K562 (cell line): ENCODE measurements around the gene TNPO3. TPM values are rescaled to one million over a fixed set of nuclear protein-coding genes. Genes with fewer than 3 reads are reported as not detected.

Experiments used
- ATAC-seq: fragments of 200-7000 bp; cut with Tn5 transposase; 3 replicates; pipeline ENCODE4 v1.9.1; 2020; ENCODE audit warnings: moderate library complexity
- BruUV-seq: library from RNA; stranded (reverse); fragments of 400-500 nt; replicated peaks from 2 replicates; lab custom pipeline; 2021; lab: Mats Ljungman, UMichigan
- CTCF ChIA-PET: fragments of 300-600 bp; formaldehyde crosslinking; extraction: SDS; loops from one replicate; lab custom pipeline; 2021; ENCODE audit warnings: low intra/inter-chr PET ratio; lab: Yijun Ruan, JAX
- POLR2A ChIA-PET: fragments of 300-600, 350-650 bp; sonication (Branson Sonifier 250); formaldehyde crosslinking; extraction: SDS; loops from one replicate; lab custom pipeline; 2021; ENCODE audit warnings: antibody characterized with exemption, inconsistent platforms; lab: Yijun Ruan, JAX
- DNase-seq, 4 experiments: peaks; one replicate each; pipeline versions ENCODE4 v3.0.0 to v3.0.0-alpha.2; 2011 to 2018; ENCODE audit warnings: low spot score in 3 of 4, mixed read lengths in 3 of 4; ENCODE audit errors: extremely low read depth in 1 of 4
- FAIRE-seq: peaks from 2 replicates; lab custom pipeline; 2011; peaks lifted over from hg19 to GRCh38; lab: Jason Lieb, UNC
- H2AFZ ChIP-seq: 2 replicates; pipeline ENCODE4 v1.6.0; 2011; ENCODE audit warnings: low read depth, low read length, control low read depth, inconsistent platforms
- H3K27ac ChIP-seq: fragments of 200-600 bp; 3 replicates; pipeline ENCODE4 v1.8.0; 2011; ENCODE audit warnings: low read depth, mild to moderate bottlenecking, control low read depth, inconsistent platforms, low read length, moderate library complexity, mixed read lengths; ENCODE audit errors: extremely low read depth
- H3K27me3 ChIP-seq, 2 experiments: fragments of 300-600 bp in 1 of 2; 2 replicates in 1 of 2; 3 replicates in 1 of 2; pipeline versions ENCODE4 v1.6.0 to v1.8.0; 2011; ENCODE audit warnings: inconsistent platforms in 2 of 2, low read length in 2 of 2, mild to moderate bottlenecking in 1 of 2, mixed read lengths in 1 of 2, moderate library complexity in 1 of 2; ENCODE audit not compliant: control insufficient read depth in 2 of 2, insufficient read depth in 2 of 2
- H3K36me3 ChIP-seq: fragments of 300-600 bp; 3 replicates; pipeline ENCODE4 v1.8.0; 2011; ENCODE audit warnings: mild to moderate bottlenecking, low read length, inconsistent platforms; ENCODE audit not compliant: control insufficient read depth, insufficient read depth
- H3K4me1 ChIP-seq, 2 experiments: fragments of 200-600 bp in 1 of 2; replicated peaks in 1 of 2; 2 replicates in 1 of 2; 3 replicates in 1 of 2; pipeline versions ENCODE4 v1.5.1 to v1.8.0; 2011; ENCODE audit warnings: inconsistent platforms in 2 of 2, low read length in 2 of 2, mild to moderate bottlenecking in 1 of 2, mixed read lengths in 1 of 2, moderate library complexity in 1 of 2; ENCODE audit not compliant: control insufficient read depth in 2 of 2, insufficient read depth in 2 of 2
- H3K4me2 ChIP-seq: 2 replicates; pipeline ENCODE4 v1.6.1; 2011; ENCODE audit warnings: low read length, control low read depth, inconsistent platforms, mixed read lengths; ENCODE audit not compliant: insufficient read depth
- H3K4me3 ChIP-seq: fragments of 200-600 bp; sonication (generic), shearing (Covaris generic); 2 replicates; pipeline ENCODE4 v1.5.1; 2016; ENCODE audit warnings: control low read depth, inconsistent platforms
- H3K79me2 ChIP-seq: fragments of 200-600 bp; 3 replicates; pipeline ENCODE4 v1.8.0; 2011; ENCODE audit warnings: low read length, inconsistent platforms; ENCODE audit not compliant: control insufficient read depth, insufficient read depth
- H3K9ac ChIP-seq, 2 experiments: 2 replicates each; pipeline versions ENCODE4 v1.6.0 to v1.6.1; 2011; ENCODE audit warnings: low read depth in 2 of 2, low read length in 2 of 2, control low read depth in 1 of 2, inconsistent platforms in 1 of 2, mild to moderate bottlenecking in 1 of 2, mixed read lengths in 1 of 2; ENCODE audit not compliant: insufficient read depth in 1 of 2
- H3K9me1 ChIP-seq: one replicate; pipeline ENCODE4 v1.6.0; 2011; ENCODE audit warnings: inconsistent platforms, mild to moderate bottlenecking, low read length, moderate library complexity; ENCODE audit not compliant: control insufficient read depth, insufficient read depth
- H3K9me3 ChIP-seq: replicated peaks from 2 replicates; pipeline ENCODE4 v1.5.1; 2011; ENCODE audit warnings: low read depth, low read length, inconsistent platforms; ENCODE audit not compliant: control insufficient read depth, insufficient read depth
- H4K20me1 ChIP-seq: replicated peaks from 2 replicates; pipeline ENCODE4 v1.6.1; 2011; ENCODE audit warnings: low read length, inconsistent platforms, mixed read lengths; ENCODE audit not compliant: control insufficient read depth, insufficient read depth
- BRD9 ChIP-seq: fragments of 450-650 bp; IDR thresholded peaks from 2 replicates; pipeline ENCODE4 v1.6.1; 2018; ENCODE audit warnings: low read depth; ENCODE audit not compliant: partially characterized antibody
- CREB5 ChIP-seq: fragments of 250-450 bp; sonication (Bioruptor Pico); IDR thresholded peaks from 2 replicates; pipeline ENCODE4 v1.5.0; 2020; ENCODE audit warnings: mild to moderate bottlenecking
- MIER1 ChIP-seq: fragments of 450-650 bp; IDR thresholded peaks from 2 replicates; pipeline ENCODE4 v1.6.1; 2016; ENCODE audit warnings: antibody characterized with exemption, mild to moderate bottlenecking, low read depth
- RREB1 ChIP-seq: fragments of 250-450 bp; sonication (Bioruptor Pico); IDR thresholded peaks from 2 replicates; pipeline ENCODE4 v1.4.0; 2020
- SMARCB1 ChIP-seq: IDR thresholded peaks from 2 replicates; pipeline ENCODE4 v1.6.1; 2011; ENCODE audit warnings: improper control_type of control experiment, low read depth; ENCODE audit not compliant: insufficient read length
- ZNF518B ChIP-seq: fragments of 250-450 bp; sonication (Bioruptor Pico); IDR thresholded peaks from 2 replicates; pipeline ENCODE4 v1.5.0; 2021; ENCODE audit warnings: mild to moderate bottlenecking, moderate library complexity
- WGBS: fragments of 100-300 bp; shearing (Covaris generic); methylation state at CpG from one replicate; pipeline ENCODE4 v1.1.6; 2016; ENCODE audit warnings: low coverage, mixed read lengths; ENCODE audit not compliant: insufficient coverage; ENCODE audit errors: missing lambda C conversion rate; 5-methylcytosine and 5-hydroxymethylcytosine counted together
- in situ Hi-C: fragments of 300-500 bp; cut with MboI; formaldehyde crosslinking; loops from 4 replicates; pipeline ENCODE4 v1.15.0; 2018; ENCODE audit warnings: inconsistent platforms, mixed read lengths
- intact Hi-C: fragments of 100-400 bp; cut with micrococcal nuclease; formaldehyde crosslinking; loops from 2 replicates; pipeline ENCODE4 v1.14.2; 2022
- polyA plus RNA-seq, 8 experiments: library from polyadenylated mRNA; depleted of rRNA in 4 of 8; stranded (reverse) in 5 of 8; unstranded in 3 of 8; fragments of >200 nt; fragmentation: Nextera tagmentation in 2 of 8; fragmentation: Illumina TruSeq in 1 of 8; extraction: Ambion mirVana in 2 of 8; extraction: Trizol in 1 of 8; gene quantifications; 2 replicates each; pipeline versions ENCODE4 v1.2.1 to v1.2.3, GENCODE V29; 2011 to 2014; ENCODE audit warnings: inconsistent platforms in 1 of 8, missing spikeins in 1 of 8
- total RNA-seq, 7 experiments: library from RNA; depleted of rRNA in 6 of 7; stranded (reverse); fragments of >200 nt in 6 of 7; fragmentation: Illumina TruSeq in 2 of 7; extraction: Trizol in 2 of 7; gene quantifications; 2 replicates each; pipeline versions ENCODE4 v1.2.1 to v1.2.3, GENCODE V29; 2011 to 2021; ENCODE audit warnings: low replicate concordance in 1 of 7

Gene TNPO3
- total and polyA plus RNA-seq, 9 of the 15 experiments (the other 6 are each of a cell fraction or from before 2014, with no cell fraction given): 35.8 to 125 (median 110) TPM

- intact Hi-C loops (no loop called here), in situ Hi-C loops (no loop called here)
- CTCF ChIA-PET: no interaction called here
- no TSS peak for BruUV-seq
- Histone ChIP-seq H3K27ac (no peak overlapping the region), H2AFZ (no peak overlapping the region), H3K4me3 (no peak overlapping the region), H3K36me3 (no peaks in the 10 kb centered on the region), H3K27me3 (peaks cover 27 to 34% of the 10 kb centered on the region in 2 experiments; a peak in 4 of 5 replicates), H4K20me1 (no peaks in the 10 kb centered on the region), H3K4me1 (no peaks in the 10 kb centered on the region), H3K9me1 (no peaks in the 10 kb centered on the region), H3K79me2 (no peaks in the 10 kb centered on the region), H3K4me2 (no peak overlapping the region), H3K9ac (no peak overlapping the region), H3K9me3 (no peaks in the 10 kb centered on the region)
- DNase-seq: no peak
- ATAC-seq: peak; percentile 28; the same call in 1 of the 3 replicates
- WGBS: 1% methylated on average over 8 of the region's 8 CpGs
- POLR2A ChIA-PET: interaction anchor here (0.5 to 1.4 kb wide), 2 partner anchors 19 to 95 kb away, joined by 3 read pairs; no protein-coding TSS in a partner anchor
- FAIRE-seq: no peak
- TF ChIP-seq ZNF518B (CRISPR knock-in tag) (no peak), SMARCB1 (no peak), RREB1 (CRISPR knock-in tag) (no peak), MIER1 (peak; percentile 80; the same call in 1 of the 2 replicates), CREB5 (CRISPR knock-in tag) (no peak), BRD9 (no peak)
Measured at GRCh38 chr7:129098409-129099084, 43.6 kb upstream of the TNPO3 start.
